NOMO-1 (cell line): ENCODE results near the gene GALNT18.

Experiments used
- DNase-seq, 2 experiments: peaks; one replicate each; lab custom pipeline; 2025; ENCODE audit not compliant: unreplicated experiment in 2 of 2; lab: John Stamatoyannopoulos, UW

The GALNT18 gene

DNA sequence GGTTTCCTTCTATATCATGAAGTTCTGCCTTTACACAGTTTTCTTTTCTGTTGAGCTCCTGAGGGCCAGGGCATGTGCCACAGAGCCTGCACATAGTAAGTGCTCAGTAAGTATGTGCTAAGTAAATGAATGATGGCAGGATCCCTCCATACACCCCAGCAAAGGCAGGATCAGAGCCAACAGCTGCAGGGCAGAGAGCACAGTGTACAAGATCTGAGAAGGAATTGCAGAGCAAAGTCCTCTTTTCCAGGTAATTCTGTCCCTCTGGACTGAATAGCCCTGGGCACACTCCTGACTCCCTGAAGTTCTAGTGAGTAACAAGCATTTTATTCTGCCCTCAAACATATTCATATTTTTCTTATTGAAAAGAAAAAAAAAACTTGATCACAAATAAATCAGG lies 117.7 kb downstream of the GALNT18 start:
- no peak for DNase-seq

- no peak for DNase-seq
Measured at GRCh38 chr11:11502263-11502861, 119.4 kb downstream of the GALNT18 start.

GRCh38 chr11:11501546-11502262 lies 120.1 kb downstream of the GALNT18 start:
- DNase-seq, result no peak

- DNase-seq, result no peak
Measured at GRCh38 chr11:11500744-11501487, 120.9 kb downstream of the GALNT18 start.

GRCh38 chr11:11499300-11499699 lies 122.5 kb downstream of the GALNT18 start:
- DNase-seq, result no peak

GRCh38 chr11:11498195-11498594 lies 123.6 kb downstream of the GALNT18 start:
- no peak for DNase-seq

GRCh38 chr11:11496879-11497278 lies 124.9 kb downstream of the GALNT18 start:
- no peak for DNase-seq

- no peak for DNase-seq
Measured at GRCh38 chr11:11494348-11494747, 127.5 kb downstream of the GALNT18 start.

DNA sequence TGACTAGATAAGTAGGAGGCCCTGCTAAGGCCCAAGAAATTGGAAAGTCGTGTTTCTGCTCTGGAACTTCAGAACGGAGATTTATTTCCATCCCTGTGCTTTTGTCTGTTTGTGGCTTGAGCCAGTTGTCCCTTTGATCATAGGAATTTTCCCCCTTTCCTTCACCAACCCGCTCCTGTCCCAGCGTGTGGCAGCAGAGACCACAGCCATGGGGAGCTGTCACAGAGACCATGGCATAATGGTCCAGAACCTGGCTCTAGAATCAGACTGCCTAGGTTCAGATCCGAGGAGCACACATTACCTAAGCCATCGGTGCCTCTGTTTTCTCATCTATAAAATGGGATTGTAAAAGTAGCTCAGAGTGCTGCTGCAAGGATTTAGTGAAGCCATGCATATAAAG lies 128.1 kb downstream of the GALNT18 start:
- DNase-seq, result no peak

GRCh38 chr11:11491589-11491988 lies 130.2 kb downstream of the GALNT18 start:
- DNase-seq, result no peak

DNA sequence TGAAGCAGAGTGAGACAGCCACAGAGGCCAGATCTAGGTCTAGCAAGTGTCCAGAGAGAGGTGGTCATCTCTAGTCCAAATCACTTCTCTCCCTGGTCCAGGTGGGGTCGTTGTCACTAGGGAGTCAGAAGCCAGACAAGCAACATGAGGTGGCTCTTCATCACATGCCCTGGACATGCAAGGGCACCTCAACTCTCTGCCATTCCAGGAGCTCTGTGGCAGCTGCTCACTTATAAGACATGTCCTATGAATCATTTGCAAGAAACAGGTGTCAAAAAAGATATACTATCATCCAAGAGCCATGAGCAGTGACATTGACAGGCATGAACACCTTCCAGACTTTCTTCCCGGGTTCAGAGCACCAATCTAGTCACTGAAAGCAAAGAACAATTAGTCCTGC lies 130.8 kb downstream of the GALNT18 start:
- no peak for DNase-seq

- no peak for DNase-seq
Measured at GRCh38 chr11:11486423-11486822, 135.4 kb downstream of the GALNT18 start.

DNA sequence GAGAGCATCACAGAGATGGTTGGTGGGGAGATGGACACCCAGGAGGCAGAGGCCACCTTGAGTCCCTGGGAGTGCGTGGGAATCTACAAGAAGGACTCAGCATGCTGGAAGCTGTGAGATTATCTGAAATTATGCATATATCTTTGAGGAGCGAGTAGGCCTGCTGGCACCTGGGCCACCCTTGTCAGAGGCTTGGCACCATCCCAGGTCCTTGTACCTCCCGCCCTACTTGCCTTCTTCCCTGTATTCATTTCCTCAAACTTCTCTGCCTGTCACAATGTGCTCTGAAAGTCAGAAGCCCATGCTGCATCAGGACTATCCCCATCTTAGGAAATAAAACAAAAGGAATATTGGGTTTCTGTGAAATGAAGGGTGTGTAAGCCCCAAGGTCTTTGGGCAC lies 135.8 kb downstream of the GALNT18 start:
- DNase-seq, result no peak

GRCh38 chr11:11483627-11484026 lies 138.2 kb downstream of the GALNT18 start:
- no peak for DNase-seq

DNA sequence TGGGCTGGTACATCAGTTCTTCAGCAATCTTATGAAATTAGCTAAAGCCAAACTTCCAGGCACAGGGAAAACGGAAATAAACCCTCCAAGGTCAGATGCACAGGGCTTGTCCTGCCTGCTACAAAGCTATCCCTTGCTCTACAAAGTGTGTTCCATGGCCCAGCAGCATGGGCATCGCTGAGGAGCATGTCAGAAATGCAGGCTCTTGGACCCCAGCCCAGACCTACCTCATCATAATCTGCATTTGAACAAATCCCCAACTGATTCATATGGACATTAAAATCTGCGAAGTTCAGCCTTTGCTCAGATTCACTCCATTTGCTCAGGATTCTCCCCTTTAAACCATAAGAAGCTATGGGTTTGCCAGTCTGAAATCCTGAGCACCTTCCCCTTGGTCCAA lies 139.1 kb downstream of the GALNT18 start:
- no peak for DNase-seq

- no peak for DNase-seq
Measured at GRCh38 chr11:11481371-11481770, 140.4 kb downstream of the GALNT18 start.

DNA sequence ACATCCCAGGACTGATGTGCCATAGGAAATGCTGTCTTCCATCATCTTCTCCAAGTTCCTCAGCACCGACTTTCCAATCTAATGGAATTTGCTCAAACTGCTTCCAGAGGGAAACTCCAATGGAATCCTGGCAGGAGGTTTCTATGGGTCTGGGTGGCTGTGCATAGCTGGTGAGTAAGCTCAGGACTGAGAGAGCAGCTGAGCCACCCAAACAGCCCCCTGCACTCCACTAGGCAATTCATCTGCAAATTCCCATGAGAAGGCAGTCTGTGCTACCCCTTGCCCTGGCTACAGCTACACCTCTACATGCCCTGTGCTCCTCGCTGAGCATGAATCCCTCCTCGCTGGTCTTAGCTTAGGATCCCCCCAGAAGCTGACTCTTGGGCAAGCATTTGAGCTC lies 140.8 kb downstream of the GALNT18 start:
- no peak for DNase-seq

DNA sequence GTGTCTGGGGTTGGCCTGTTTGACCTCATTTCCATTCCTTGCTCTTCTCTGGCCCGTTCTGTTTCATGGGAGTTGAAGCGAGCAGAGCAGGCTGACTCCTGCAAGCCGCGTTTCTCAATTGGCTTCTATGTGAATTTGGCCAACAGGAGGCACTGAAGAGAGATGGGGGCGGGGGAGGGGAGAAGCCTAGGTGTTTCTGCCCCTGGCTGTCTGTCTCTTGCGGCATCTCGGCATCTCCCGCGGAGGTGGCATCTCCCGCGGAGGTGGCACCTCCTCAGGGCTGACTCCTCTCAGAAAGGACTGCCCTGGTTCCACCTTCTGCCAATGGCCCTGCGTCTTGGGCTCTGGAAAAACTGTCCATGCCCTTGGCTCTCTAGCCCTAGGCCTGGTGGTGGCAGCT lies 143.1 kb downstream of the GALNT18 start:
- no peak for DNase-seq

GRCh38 chr11:11477695-11478420 lies 143.9 kb downstream of the GALNT18 start:
- DNase-seq, result no peak

- no peak for DNase-seq
Measured at GRCh38 chr11:11476971-11477645, 144.7 kb downstream of the GALNT18 start.

GRCh38 chr11:11476499-11476898 lies 145.3 kb downstream of the GALNT18 start:
- DNase-seq, result no peak
